ENCODE results near the gene TTYH2.

Gene TTYH2

GRCh38 chr17:74222399-74222798 lies 9.0 kb downstream of the TTYH2 start:
- in situ Hi-C loops (cut with HindIII; ENCODE audit: low pct_unique_long_range_greater_than_20kb, low sequenced_read_pairs): no loop called here
- TF ChIP-seq JUND (IDR thresholded peaks at IDR 0.05; ENCODE audit: low read depth): no peak
- no peak for DNase-seq (ENCODE audit: low read depth in 1 of 2, low spot score in 1 of 2)

- TF ChIP-seq JUND (IDR thresholded peaks at IDR 0.05; ENCODE audit: low read depth): no peak
- in situ Hi-C loops (cut with HindIII; ENCODE audit: low pct_unique_long_range_greater_than_20kb, low sequenced_read_pairs): no loop called here
- DNase-seq (ENCODE audit: low read depth in 1 of 2, low spot score in 1 of 2): no peak
Observed at GRCh38 chr17:74223901-74224300, 10.5 kb downstream of the TTYH2 start.

GRCh38 chr17:74224959-74225725 lies 11.8 kb downstream of the TTYH2 start:
- in situ Hi-C loops (cut with HindIII; ENCODE audit: low pct_unique_long_range_greater_than_20kb, low sequenced_read_pairs): no loop called here
- TF ChIP-seq JUND (IDR thresholded peaks at IDR 0.05; ENCODE audit: low read depth): no peak
- DNase-seq (ENCODE audit: low read depth in 1 of 2, low spot score in 1 of 2): no peak

GRCh38 chr17:74226252-74226651 lies 12.9 kb downstream of the TTYH2 start:
- TF ChIP-seq JUND (IDR thresholded peaks at IDR 0.05; ENCODE audit: low read depth): no peak
- in situ Hi-C loops (cut with HindIII; ENCODE audit: low pct_unique_long_range_greater_than_20kb, low sequenced_read_pairs): no loop called here
- no peak for DNase-seq (ENCODE audit: low read depth in 1 of 2, low spot score in 1 of 2)

GRCh38 chr17:74227271-74228080 lies 14.1 kb downstream of the TTYH2 start:
- TF ChIP-seq JUND (IDR thresholded peaks at IDR 0.05; ENCODE audit: low read depth): no peak
- DNase-seq (ENCODE audit: low read depth in 1 of 2, low spot score in 1 of 2): no peak
- in situ Hi-C loops (cut with HindIII; ENCODE audit: low pct_unique_long_range_greater_than_20kb, low sequenced_read_pairs): no loop called here

- no peak for DNase-seq (ENCODE audit: low read depth in 1 of 2, low spot score in 1 of 2)
- in situ Hi-C loops (cut with HindIII; ENCODE audit: low pct_unique_long_range_greater_than_20kb, low sequenced_read_pairs): no loop called here
- no peak for TF ChIP-seq JUND (IDR thresholded peaks at IDR 0.05; ENCODE audit: low read depth)
Observed at GRCh38 chr17:74228306-74228978, 15.1 kb downstream of the TTYH2 start.

GRCh38 chr17:74230896-74231295 lies 17.5 kb downstream of the TTYH2 start:
- in situ Hi-C loops (cut with HindIII; ENCODE audit: low pct_unique_long_range_greater_than_20kb, low sequenced_read_pairs): no loop called here
- DNase-seq (ENCODE audit: low read depth in 1 of 2, low spot score in 1 of 2): no peak
- TF ChIP-seq JUND (IDR thresholded peaks at IDR 0.05; ENCODE audit: low read depth): no peak

GRCh38 chr17:74231928-74232907 lies 18.8 kb downstream of the TTYH2 start:
- TF ChIP-seq JUND (IDR thresholded peaks at IDR 0.05; ENCODE audit: low read depth): no peak
- DNase-seq (ENCODE audit: low read depth in 1 of 2, low spot score in 1 of 2): no peak
- in situ Hi-C loops (cut with HindIII; ENCODE audit: low pct_unique_long_range_greater_than_20kb, low sequenced_read_pairs): no loop called here

GRCh38 chr17:74233937-74234336 lies 20.6 kb downstream of the TTYH2 start:
- in situ Hi-C loops (cut with HindIII; ENCODE audit: low pct_unique_long_range_greater_than_20kb, low sequenced_read_pairs): no loop called here

GRCh38 chr17:74234486-74234885 lies 21.1 kb downstream of the TTYH2 start:
- no peak for TF ChIP-seq JUND (IDR thresholded peaks at IDR 0.05; ENCODE audit: low read depth)

More at GRCh38 chr17:74233937-74234336, 20.6 kb downstream of the TTYH2 start:
- DNase-seq (ENCODE audit: low read depth in 1 of 2, low spot score in 1 of 2): no peak
- no peak for TF ChIP-seq JUND (IDR thresholded peaks at IDR 0.05; ENCODE audit: low read depth)

GRCh38 chr17:74235040-74235581 lies 21.7 kb downstream of the TTYH2 start:
- no peak for TF ChIP-seq JUND (IDR thresholded peaks at IDR 0.05; ENCODE audit: low read depth)
- in situ Hi-C loops (cut with HindIII; ENCODE audit: low pct_unique_long_range_greater_than_20kb, low sequenced_read_pairs): no loop called here

More at GRCh38 chr17:74234486-74234885, 21.1 kb downstream of the TTYH2 start:
- no peak for DNase-seq (ENCODE audit: low read depth in 1 of 2, low spot score in 1 of 2)
- in situ Hi-C loops (cut with HindIII; ENCODE audit: low pct_unique_long_range_greater_than_20kb, low sequenced_read_pairs): no loop called here

More at GRCh38 chr17:74235040-74235581, 21.7 kb downstream of the TTYH2 start:
- no peak for DNase-seq (ENCODE audit: low read depth in 1 of 2, low spot score in 1 of 2)
